Ishikawa (cell line): ENCODE measurements around the gene KIRREL3.

ENCODE experiments used
- CEBPB ChIP-seq: IDR thresholded peaks from 2 replicates; pipeline ENCODE4 v1.6.1; 2012
- CREB1 ChIP-seq: IDR thresholded peaks from 2 replicates; pipeline ENCODE4 v1.6.1; 2012; ENCODE audit warnings: low read depth
- EGR1 ChIP-seq: IDR thresholded peaks from 2 replicates; pipeline ENCODE4 v1.6.1; 2012
- EP300 ChIP-seq: IDR thresholded peaks from 2 replicates; pipeline ENCODE4 v1.6.1; 2012; ENCODE audit warnings: borderline replicate concordance
- FOXM1 ChIP-seq: IDR thresholded peaks from 2 replicates; pipeline ENCODE4 v1.6.1; 2012; ENCODE audit warnings: low read depth, borderline replicate concordance
- MAX ChIP-seq: IDR thresholded peaks from 2 replicates; pipeline ENCODE4 v1.6.1; 2012
- NFIC ChIP-seq: IDR thresholded peaks from 2 replicates; pipeline ENCODE4 v1.6.1; 2012
- RAD21 ChIP-seq: IDR thresholded peaks from 2 replicates; pipeline ENCODE4 v1.6.1; 2012; ENCODE audit warnings: low read depth
- TAF1 ChIP-seq: IDR thresholded peaks from 2 replicates; pipeline ENCODE4 v1.6.1; 2012; ENCODE audit warnings: low read depth, mild to moderate bottlenecking
- TCF12 ChIP-seq: IDR thresholded peaks from 2 replicates; pipeline ENCODE4 v1.6.1; 2012; ENCODE audit warnings: low read depth
- TEAD4 ChIP-seq: IDR thresholded peaks from 2 replicates; pipeline ENCODE4 v1.6.1; 2012
- USF1 ChIP-seq: IDR thresholded peaks from 2 replicates; pipeline ENCODE4 v1.6.1; 2012
- YY1 ChIP-seq: IDR thresholded peaks from 2 replicates; pipeline ENCODE4 v1.6.1; 2012; ENCODE audit warnings: low read depth
- TF ChIP-seq, protein P1 (sequence below): IDR thresholded peaks from 2 replicates; pipeline ENCODE4 v1.6.1; 2012; ENCODE audit warnings: low read depth, mild to moderate bottlenecking

DNA sequence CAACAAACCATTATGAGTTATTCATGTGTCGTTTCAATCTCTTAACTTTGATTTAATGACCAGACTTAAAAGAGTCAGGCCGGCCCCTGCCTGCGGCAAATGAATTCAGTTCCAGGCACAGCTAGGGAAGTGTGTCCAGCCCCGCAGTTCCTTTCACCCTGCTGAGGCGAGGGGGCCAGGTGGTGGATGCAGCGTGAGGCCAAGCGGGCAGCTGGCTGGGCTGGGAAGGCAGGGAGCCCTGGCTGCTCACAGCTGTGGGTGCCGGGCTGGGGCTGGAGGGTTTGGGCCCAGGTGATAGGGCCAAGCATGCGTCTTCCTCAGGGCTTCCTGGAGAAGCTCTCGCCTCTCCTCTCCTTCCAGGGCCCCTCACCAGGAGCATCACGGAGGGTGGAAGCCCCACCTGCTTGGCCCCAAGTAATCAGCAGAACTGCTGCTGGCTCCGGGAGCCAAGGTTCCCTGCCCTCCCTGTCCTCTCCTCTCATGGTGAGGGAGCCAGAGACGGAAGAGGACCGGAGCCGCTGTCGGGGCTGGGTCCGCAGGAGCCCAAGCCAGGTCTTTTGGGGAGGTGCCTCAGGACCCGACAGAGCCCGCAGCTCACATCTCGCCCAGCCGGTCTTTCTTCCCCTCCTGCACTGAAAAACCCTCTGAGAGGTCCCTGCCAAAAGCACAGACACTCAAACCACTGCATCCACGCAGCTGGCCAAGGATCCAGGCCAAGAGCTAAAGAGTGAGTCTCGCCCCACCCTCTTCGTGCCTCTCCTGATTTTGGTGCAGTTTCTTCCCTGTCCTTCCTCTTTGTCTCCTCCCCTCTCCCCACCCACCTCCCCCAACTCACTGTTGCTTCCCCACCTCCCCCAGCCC, 548.1 kb downstream of the KIRREL3 start:
- TF ChIP-seq TEAD4 (no peak), EP300 (no peak), YY1 (no peak), MAX (no peak), TCF12 (no peak), TAF1 (no peak), CREB1 (no peak), RAD21 (no peak), USF1 (no peak), NFIC (no peak), FOXM1 (no peak), EGR1 (no peak), CEBPB (no peak)
- TF ChIP-seq, protein P1, sequence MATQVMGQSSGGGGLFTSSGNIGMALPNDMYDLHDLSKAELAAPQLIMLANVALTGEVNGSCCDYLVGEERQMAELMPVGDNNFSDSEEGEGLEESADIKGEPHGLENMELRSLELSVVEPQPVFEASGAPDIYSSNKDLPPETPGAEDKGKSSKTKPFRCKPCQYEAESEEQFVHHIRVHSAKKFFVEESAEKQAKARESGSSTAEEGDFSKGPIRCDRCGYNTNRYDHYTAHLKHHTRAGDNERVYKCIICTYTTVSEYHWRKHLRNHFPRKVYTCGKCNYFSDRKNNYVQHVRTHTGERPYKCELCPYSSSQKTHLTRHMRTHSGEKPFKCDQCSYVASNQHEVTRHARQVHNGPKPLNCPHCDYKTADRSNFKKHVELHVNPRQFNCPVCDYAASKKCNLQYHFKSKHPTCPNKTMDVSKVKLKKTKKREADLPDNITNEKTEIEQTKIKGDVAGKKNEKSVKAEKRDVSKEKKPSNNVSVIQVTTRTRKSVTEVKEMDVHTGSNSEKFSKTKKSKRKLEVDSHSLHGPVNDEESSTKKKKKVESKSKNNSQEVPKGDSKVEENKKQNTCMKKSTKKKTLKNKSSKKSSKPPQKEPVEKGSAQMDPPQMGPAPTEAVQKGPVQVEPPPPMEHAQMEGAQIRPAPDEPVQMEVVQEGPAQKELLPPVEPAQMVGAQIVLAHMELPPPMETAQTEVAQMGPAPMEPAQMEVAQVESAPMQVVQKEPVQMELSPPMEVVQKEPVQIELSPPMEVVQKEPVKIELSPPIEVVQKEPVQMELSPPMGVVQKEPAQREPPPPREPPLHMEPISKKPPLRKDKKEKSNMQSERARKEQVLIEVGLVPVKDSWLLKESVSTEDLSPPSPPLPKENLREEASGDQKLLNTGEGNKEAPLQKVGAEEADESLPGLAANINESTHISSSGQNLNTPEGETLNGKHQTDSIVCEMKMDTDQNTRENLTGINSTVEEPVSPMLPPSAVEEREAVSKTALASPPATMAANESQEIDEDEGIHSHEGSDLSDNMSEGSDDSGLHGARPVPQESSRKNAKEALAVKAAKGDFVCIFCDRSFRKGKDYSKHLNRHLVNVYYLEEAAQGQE: no peak
